IMR-90 (cell line): ENCODE data around the gene COL4A1. TPM values are rescaled to one million over a fixed set of nuclear protein-coding genes. Genes with fewer than 3 reads are reported as not detected.
A peak's percentile ranks its signal among the peaks of the same experiment; 100 is the strongest.

Experiments
- ATAC-seq: fragments of 200-7000 bp; cut with Tn5 transposase; 2 replicates; pipeline ENCODE4 v1.9.1; 2020; ENCODE audit warnings: low read depth, mild to moderate bottlenecking, moderate library complexity
- BruUV-seq: library from RNA; stranded (reverse); fragments of 400-500 nt; replicated peaks from 2 replicates; lab custom pipeline; 2021; lab: Mats Ljungman, UMichigan
- CTCF ChIA-PET: fragments of 300-600 bp; formaldehyde crosslinking; extraction: SDS; loops from one replicate; lab custom pipeline; 2021; ENCODE audit warnings: antibody characterized with exemption; lab: Yijun Ruan, JAX
- POLR2A ChIA-PET: fragments of 300-600 bp; sonication (Branson Sonifier 250); formaldehyde crosslinking; loops from one replicate; lab custom pipeline; 2022; ENCODE audit warnings: antibody characterized with exemption; ENCODE audit not compliant: unreplicated experiment; lab: Charles Lee
- DNase-seq: peaks from one replicate; pipeline ENCODE4 v3.0.0; 2013
- H2AFZ ChIP-seq: replicated peaks from 2 replicates; pipeline ENCODE3; 2013; ENCODE audit warnings: low read length, mild to moderate bottlenecking; ENCODE audit not compliant: poor library complexity
- H2AK5ac ChIP-seq: 2 replicates; pipeline ENCODE4 v1.6.1; 2013; ENCODE audit warnings: low read depth, low read length, inconsistent platforms
- H2AK9ac ChIP-seq: replicated peaks from 2 replicates; pipeline ENCODE3; 2013; ENCODE audit warnings: mild to moderate bottlenecking, low read depth, low read length, moderate library complexity; ENCODE audit not compliant: poor library complexity
- H2BK120ac ChIP-seq: 2 replicates; pipeline ENCODE4 v1.6.1; 2013; ENCODE audit warnings: low read depth, low read length, inconsistent platforms
- H2BK15ac ChIP-seq: 3 replicates; pipeline ENCODE4 v1.6.1; 2013; ENCODE audit warnings: low read depth, low read length, inconsistent platforms
- H2BK20ac ChIP-seq: 2 replicates; pipeline ENCODE4 v1.6.1; 2013; ENCODE audit warnings: low read depth, mild to moderate bottlenecking, inconsistent platforms, low read length, moderate library complexity
- H2BK5ac ChIP-seq: 2 replicates; pipeline ENCODE4 v1.6.1; 2013; ENCODE audit warnings: mild to moderate bottlenecking, low read depth, low read length, inconsistent platforms; ENCODE audit not compliant: poor library complexity, severe bottlenecking
- H3K14ac ChIP-seq: replicated peaks from 2 replicates; pipeline ENCODE4 v1.6.1; 2013; ENCODE audit warnings: low read depth, low read length, inconsistent platforms
- H3K18ac ChIP-seq: 2 replicates; pipeline ENCODE4 v1.6.1; 2013; ENCODE audit warnings: low read depth, low read length, control low read depth
- H3K23ac ChIP-seq: 2 replicates; pipeline ENCODE4 v1.6.1; 2013; ENCODE audit warnings: low read depth, low read length, inconsistent platforms
- H3K27ac ChIP-seq: 2 replicates; pipeline ENCODE4 v1.5.1; 2013; ENCODE audit warnings: mild to moderate bottlenecking, control low read depth, low read length; ENCODE audit not compliant: insufficient read depth
- H3K27me3 ChIP-seq: 2 replicates; pipeline ENCODE4 v1.6.1; 2013; ENCODE audit warnings: low read length; ENCODE audit not compliant: control insufficient read depth, insufficient read depth
- H3K36me3 ChIP-seq: 2 replicates; pipeline ENCODE4 v1.6.1; 2013; ENCODE audit warnings: low read length, mixed read lengths; ENCODE audit not compliant: control insufficient read depth, insufficient read depth
- H3K4ac ChIP-seq: 2 replicates; pipeline ENCODE4 v1.6.1; 2013; ENCODE audit warnings: low read depth, low read length, inconsistent platforms
- H3K4me1 ChIP-seq: 2 replicates; pipeline ENCODE4 v1.6.1; 2013; ENCODE audit warnings: low read length, mixed read lengths; ENCODE audit not compliant: control insufficient read depth, insufficient read depth
- H3K4me2 ChIP-seq: 2 replicates; pipeline ENCODE4 v1.6.1; 2013; ENCODE audit warnings: low read depth, mild to moderate bottlenecking, control low read depth, low read length, moderate library complexity
- H3K4me3 ChIP-seq: 2 replicates; pipeline ENCODE4 v1.5.1; 2013; ENCODE audit warnings: low read depth, mild to moderate bottlenecking, control low read depth, low read length, moderate library complexity; ENCODE audit not compliant: insufficient read depth
- H3K56ac ChIP-seq: 2 replicates; pipeline ENCODE4 v1.6.1; 2013; ENCODE audit warnings: low read length, inconsistent platforms; ENCODE audit not compliant: insufficient read depth; ENCODE audit errors: extremely low read depth
- H3K79me1 ChIP-seq, 2 experiments: 2 replicates each; pipeline ENCODE4 v1.6.1; 2013; ENCODE audit warnings: low read length in 2 of 2, inconsistent platforms in 1 of 2, low read depth in 1 of 2
- H3K9ac ChIP-seq: 2 replicates; pipeline ENCODE4 v1.6.1; 2013; ENCODE audit warnings: low read depth, low read length, control low read depth
- H3K9me1 ChIP-seq: 2 replicates; pipeline ENCODE4 v1.6.1; 2013; ENCODE audit warnings: low read length, inconsistent platforms; ENCODE audit not compliant: insufficient read depth
- H3K9me3 ChIP-seq: 2 replicates; pipeline ENCODE4 v1.6.1; 2013; ENCODE audit warnings: low read length; ENCODE audit not compliant: control insufficient read depth, insufficient read depth
- H4K20me1 ChIP-seq: 2 replicates; pipeline ENCODE4 v1.6.1; 2013; ENCODE audit warnings: low read length, inconsistent platforms; ENCODE audit not compliant: insufficient read depth
- H4K5ac ChIP-seq: 2 replicates; pipeline ENCODE4 v1.6.1; 2013; ENCODE audit warnings: mild to moderate bottlenecking, low read depth, low read length, control low read depth
- H4K8ac ChIP-seq, 2 experiments: 2 replicates each; pipeline ENCODE4 v1.6.1; 2013; ENCODE audit warnings: low read depth in 2 of 2, low read length in 2 of 2, control low read depth in 1 of 2, inconsistent platforms in 1 of 2
- H4K91ac ChIP-seq: 2 replicates; pipeline ENCODE4 v1.6.1; 2013; ENCODE audit warnings: low read depth, low read length, inconsistent platforms; ENCODE audit not compliant: insufficient read depth
- CEBPB ChIP-seq: IDR thresholded peaks from 2 replicates; pipeline ENCODE4 v1.6.1; 2012; ENCODE audit warnings: low read depth, low read length, improper control_type of control experiment
- ELK1 ChIP-seq: fragments of 150-350 bp; IDR thresholded peaks from 2 replicates; pipeline ENCODE4 v1.6.1; 2016; ENCODE audit warnings: low read depth, mild to moderate bottlenecking, low read length, moderate library complexity, borderline replicate concordance
- FOS ChIP-seq: fragments of 150-350 bp; IDR thresholded peaks from 2 replicates; pipeline ENCODE4 v1.6.1; 2016; ENCODE audit warnings: low read depth, low read length
- MXI1 ChIP-seq: IDR thresholded peaks from 2 replicates; pipeline ENCODE4 v1.6.1; 2012; ENCODE audit warnings: low read depth, mild to moderate bottlenecking, low read length, moderate library complexity, borderline replicate concordance
- USF2 ChIP-seq: fragments of 150-350 bp; IDR thresholded peaks from 2 replicates; pipeline ENCODE4 v1.6.1; 2017; ENCODE audit warnings: mild to moderate bottlenecking, antibody characterized with exemption, low read length, low read depth
- WGBS, 2 experiments: methylation state at CpG; one replicate each; pipeline versions ENCODE4 v1.1.5 to v1.1.7; 2013; ENCODE audit warnings: missing lambda C conversion rate in 2 of 2; ENCODE audit not compliant: insufficient read length in 1 of 2; ENCODE audit errors: extremely low coverage in 2 of 2; 5-methylcytosine and 5-hydroxymethylcytosine counted together
- dilution Hi-C: fragments of 300-500 bp; cut with HindIII; formaldehyde crosslinking; loops from one replicate; pipeline ENCODE4 v1.14.3; 2018; ENCODE audit warnings: low sequenced_read_pairs; ENCODE audit not compliant: unreplicated experiment
- in situ Hi-C: fragments of 300-500 bp; cut with MboI; formaldehyde crosslinking; loops from 3 replicates; pipeline ENCODE4 v1.14.3; 2019; ENCODE audit warnings: low sequenced_read_pairs, inconsistent platforms, mixed read lengths
- intact Hi-C: fragments of 100-400 bp; cut with micrococcal nuclease; formaldehyde crosslinking; loops from 2 replicates; pipeline ENCODE4 v1.10.0; 2022
- polyA plus RNA-seq, 3 experiments: library from polyadenylated mRNA; depleted of rRNA; stranded (reverse); fragments of >200 nt; gene quantifications; 2 replicates each; pipeline ENCODE4 v1.2.3, GENCODE V29; 2012; ENCODE audit warnings: low replicate concordance in 1 of 3
- total RNA-seq: library from RNA; depleted of rRNA; stranded (reverse); fragments of >200 nt; gene quantifications from 2 replicates; pipeline ENCODE4 v1.2.3, GENCODE V29; 2012

Gene COL4A1
- total and polyA plus RNA-seq, 2 of the 4 experiments (the other 2 are of a cell fraction) = 230 to 337 TPM

GRCh38 chr13:110233181-110233950 lies 73.6 kb downstream of the COL4A1 start:
- Histone ChIP-seq H3K4ac (peak overlapping the region; percentile 58; the same call in 1 of the 2 replicates), H3K4me2 (peak overlapping the region; percentile 47), H3K27me3 (no peaks in the 10 kb centered on the region), H3K36me3 (peaks cover 33% of the 10 kb centered on the region), H2AK5ac (peak overlapping the region; percentile 57; the same call in 1 of the 2 replicates), H3K4me3 (no peak overlapping the region), H3K18ac (no peak overlapping the region; the same call in 1 of the 2 replicates), H3K9me1 (peaks cover 25% of the 10 kb centered on the region), H2BK15ac (peak overlapping the region; percentile 41; the same call in 1 of the 3 replicates), H3K14ac (peak overlapping the region; percentile 64), H4K20me1 (peaks cover 58% of the 10 kb centered on the region), H4K91ac (0 out of 2 replicates have a peak overlapping the region, but pooled peaks have one; percentile 3), H2BK5ac (peak overlapping the region; percentile 43), H3K4me1 (peaks cover 30% of the 10 kb centered on the region), H3K27ac (peak overlapping the region; percentile 48), H4K8ac (peak overlapping the region; percentile 13 to 77; a peak in 3 of 4 replicates), H2BK120ac (peak overlapping the region; percentile 44; the same call in 1 of the 2 replicates), H2BK20ac (peak overlapping the region; percentile 32; the same call in 1 of the 2 replicates), H3K79me1 (peaks cover 35 to 87% of the 10 kb centered on the region in 2 experiments), H3K23ac (peak overlapping the region; percentile 41; the same call in 1 of the 2 replicates), H3K9me3 (no peaks in the 10 kb centered on the region), H2AFZ (peak overlapping the region; percentile 52), H3K56ac (0 out of 2 replicates have a peak overlapping the region, but pooled peaks have one; percentile 9), H3K9ac (no peak overlapping the region), H4K5ac (no peak overlapping the region), H2AK9ac (no peak overlapping the region)
- dilution Hi-C loops = no loop called here
- no peak for TF ChIP-seq ELK1
- TF ChIP-seq MXI1 = no peak
- peak; percentile 63; the same call in 1 of the 2 replicates for TF ChIP-seq FOS
- TF ChIP-seq CEBPB = peak; percentile 83
- TF ChIP-seq USF2 = peak; percentile 48; the same call in 1 of the 2 replicates
- DNase-seq (peak; percentile 91), ATAC-seq (no peak)
- WGBS, 2 experiments = 0% methylated on average over 1 of the region's 20 CpGs; no CpG with 5 or more reads in 1 of the 2 experiments
- intact Hi-C loops = no loop called here
- POLR2A ChIA-PET = interaction anchor here (0.6 kb wide), 1 partner anchor 342 kb away, joined by 10 read pairs; no protein-coding TSS in a partner anchor
- BruUV-seq = no TSS peak
- CTCF ChIA-PET = interaction anchor here (1.1 kb wide), 1 partner anchor 10 kb away, joined by 3 read pairs; no protein-coding TSS in a partner anchor
- in situ Hi-C loops = no loop called here
